ENCODE data around the gene FCF1.

Gene FCF1

GRCh38 chr14:74784634-74785033 lies 71.7 kb downstream of the FCF1 start:
- no peak for DNase-seq

GRCh38 chr14:74785056-74785613 lies 72.2 kb downstream of the FCF1 start:
- no peak for DNase-seq

- no peak for DNase-seq
These were observed 73.9 kb downstream of the FCF1 start for GRCh38 chr14:74786796-74787315.

Data from CD4-positive, alpha-beta T cell treated with Interleukin-17A for 1 hour (primary cell).